Adipose tissue (tissue), 3 donors: Measurements from ENCODE around the gene POLR2J3. TPM values are rescaled to one million over a fixed set of nuclear protein-coding genes. Genes with fewer than 3 reads are reported as not detected.
"Not testable (repeated sequence)": the region's sequence is repeated elsewhere in the genome, so short reads cannot be mapped to it uniquely, and the experiment has no call there.

ENCODE experiments used
- H3K27ac ChIP-seq: one replicate; pipeline ENCODE4 v1.5.1; 2013; ENCODE audit warnings: low read depth, low read length
- WGBS, 3 donors: extraction: QIAGEN DNeasy Blood & Tissue Kit; methylation state at CpG; one replicate each; pipeline ENCODE4 v1.1.7; 2013; 5-methylcytosine and 5-hydroxymethylcytosine counted together
- polyA plus RNA-seq, 3 donors: library from polyadenylated mRNA; stranded (reverse); fragments of 200-250 nt; gene quantifications; one replicate each; pipeline ENCODE4 v1.2.3, GENCODE V29; 2013
- donor health status: healthy with polysubstance abuse.
- donor health status: Bipolar disorder and iron deficiency.
- donor health status: healthy.

The POLR2J3 gene
- polyA plus RNA-seq, 3 donors, result 33.7 to 84.8 (median 77.0) TPM

- WGBS, 3 donors, result no CpG with 5 or more reads among the region's 7 CpGs
- H3K27ac ChIP-seq, result not testable (repeated sequence)
Observed at GRCh38 chr7:102531583-102531982, 40.8 kb downstream of the POLR2J3 start.

- 80 to 100% (median 100%) methylated on average over 1 to 2 of the region's 13 CpGs for WGBS, 3 donors
- not testable (repeated sequence) for H3K27ac ChIP-seq
Observed at GRCh38 chr7:102527822-102528793, 44.3 kb downstream of the POLR2J3 start.

DNA sequence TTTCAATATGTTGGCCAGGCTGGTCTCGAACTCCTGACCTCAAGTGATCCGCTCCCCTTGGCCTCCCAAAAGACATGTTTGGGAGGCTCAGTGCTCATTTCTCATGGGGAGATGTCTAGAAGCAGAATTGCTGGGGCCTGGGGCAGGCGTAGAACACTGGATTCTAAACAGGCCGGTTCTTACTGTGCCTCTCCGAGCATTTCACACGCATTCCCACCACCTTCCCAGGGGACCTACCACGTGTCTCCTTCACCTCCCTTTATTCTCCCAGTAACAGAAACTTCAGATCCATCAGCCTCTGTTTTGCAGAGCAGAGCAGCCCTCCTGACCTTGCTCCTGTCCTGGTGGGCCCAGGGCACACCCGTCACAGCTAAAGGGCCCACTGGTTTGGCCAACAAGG lies 45.2 kb downstream of the POLR2J3 start:
- not testable (repeated sequence) for H3K27ac ChIP-seq
- WGBS, 3 donors, result 74 to 91% (median 80%) methylated on average over 1 of the region's 8 CpGs

GRCh38 chr7:102524803-102525202 lies 47.6 kb downstream of the POLR2J3 start:
- WGBS, 3 donors, result 46 to 75% (median 67%) methylated on average over 1 of the region's 2 CpGs
- H3K27ac ChIP-seq, result not testable (repeated sequence)

DNA sequence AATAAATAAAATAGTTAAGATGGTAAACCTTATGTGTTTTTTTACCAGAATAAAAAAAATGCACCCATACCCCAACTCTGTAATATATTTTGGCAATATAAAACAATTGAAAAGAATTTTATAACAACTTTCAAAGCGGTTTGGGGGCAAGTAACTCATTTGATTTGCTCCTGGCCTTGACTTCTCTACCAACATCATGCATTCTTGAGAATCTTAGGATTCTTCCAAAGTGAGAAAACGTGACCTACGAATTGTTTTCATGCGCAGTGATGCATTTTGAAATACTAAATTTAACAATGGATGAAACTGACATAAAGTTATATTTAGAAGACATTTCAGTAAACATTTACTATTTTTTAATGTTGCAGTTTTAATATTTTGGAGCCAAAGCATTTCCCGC lies 51.6 kb downstream of the POLR2J3 start:
- 77 to 90% methylated on average over 4 of the region's 5 CpGs; no CpG with 5 or more reads in 1 of the 3 donors for WGBS, 3 donors
- H3K27ac ChIP-seq, result not testable (repeated sequence)

- not testable (repeated sequence) for H3K27ac ChIP-seq
- WGBS, 3 donors, result 0 to 5% (median 0%) methylated on average over 4 to 12 of the region's 61 CpGs
Observed at GRCh38 chr7:102517550-102518147, 54.7 kb downstream of the POLR2J3 start, which contains the start of gene RASA4B. Gene RASA4B (minus strand): TSS chr7:102517777. CDS start chr7:102517710, 67 bp downstream.

Other genes starting within 250 kb of the POLR2J3 start
- under 1 TPM in 1 of 3 donors, not detected in 2; 0.16 TPM for gene SPDYE6, start 216.1 kb downstream of the POLR2J3 start, polyA plus RNA-seq
- gene PRKRIP1, start 176.2 kb downstream of the POLR2J3 start, polyA plus RNA-seq, result 10 to 100 TPM; 13.3 to 18.3 (median 16.3) TPM
- gene ORAI2, start 139.0 kb downstream of the POLR2J3 start, polyA plus RNA-seq, result 10 to 100 TPM in 2 of 3 donors, 1 to 10 TPM in 1; 5.4 to 17.8 (median 11.6) TPM
- gene ALKBH4, start 107.7 kb downstream of the POLR2J3 start, polyA plus RNA-seq, result 1 to 10 TPM; 4.5 to 6.8 (median 5.7) TPM
- 10 to 100 TPM in 2 of 3 donors, 1 to 10 TPM in 1; 7.6 to 15.1 (median 10.4) TPM for gene LRWD1, start 107.6 kb downstream of the POLR2J3 start, polyA plus RNA-seq
- 10 to 100 TPM; 41.1 to 95.5 (median 82.3) TPM for gene POLR2J, start 93.7 kb downstream of the POLR2J3 start, polyA plus RNA-seq
- 10 to 100 TPM in 2 of 3 donors, 1 to 10 TPM in 1; 9.7 to 17.1 (median 12.6) TPM for gene RASA4B, start 54.8 kb downstream of the POLR2J3 start, polyA plus RNA-seq
- 1 to 10 TPM; 3.6 to 9.8 (median 6.8) TPM for gene UPK3BL2, start 28.9 kb downstream of the POLR2J3 start, polyA plus RNA-seq
- under 1 TPM in 1 of 3 donors, not detected in 2; 0.03 TPM for gene SPDYE2, start 21.4 kb downstream of the POLR2J3 start, polyA plus RNA-seq
- 10 to 100 TPM; 15.1 to 37.6 (median 35.2) TPM for gene RASA4, start 44.2 kb upstream of the POLR2J3 start, polyA plus RNA-seq
- 10 to 100 TPM; 14.3 to 47.2 (median 33.4) TPM for gene UPK3BL1, start 70.2 kb upstream of the POLR2J3 start, polyA plus RNA-seq
- gene SPDYE2B, start 77.7 kb upstream of the POLR2J3 start, polyA plus RNA-seq, result not detected
- 1 to 10 TPM; 1.1 to 2.6 (median 1.6) TPM for gene POLR2J2, start 99.1 kb upstream of the POLR2J3 start, polyA plus RNA-seq
- 1 to 10 TPM; 2.8 to 4.3 (median 3.7) TPM for gene FAM185A, start 176.4 kb upstream of the POLR2J3 start, polyA plus RNA-seq